Fibroblast of lung (primary cell): Measurements from ENCODE around the gene VPS41. TPM values are rescaled to one million over a fixed set of nuclear protein-coding genes. Genes with fewer than 3 reads are reported as not detected.

Experiments used
- DNase-seq, 2 donors: peaks; one replicate each; pipeline versions ENCODE4 v3.0.0 to v3.0.0-alpha.2; 2010; ENCODE audit warnings: low read depth in 2 of 2
- H2AFZ ChIP-seq: 2 replicates; pipeline ENCODE4 v1.5.1; 2012; ENCODE audit warnings: low read length, control low read depth, inconsistent platforms
- H3K27ac ChIP-seq: 2 replicates; pipeline ENCODE4 v1.5.1; 2011; ENCODE audit warnings: low read length, control low read depth; ENCODE audit not compliant: insufficient read depth
- H3K27me3 ChIP-seq: 2 replicates; pipeline ENCODE4 v1.5.1; 2011; ENCODE audit warnings: mild to moderate bottlenecking, low read length; ENCODE audit not compliant: control insufficient read depth, insufficient read depth
- H3K36me3 ChIP-seq: 2 replicates; pipeline ENCODE4 v1.5.1; 2011; ENCODE audit warnings: low read length; ENCODE audit not compliant: control insufficient read depth, insufficient read depth
- H3K4me1 ChIP-seq: 2 replicates; pipeline ENCODE4 v1.5.1; 2011; ENCODE audit warnings: low read length; ENCODE audit not compliant: control insufficient read depth, insufficient read depth; ENCODE audit errors: extremely low read depth
- H3K4me2 ChIP-seq: 2 replicates; pipeline ENCODE4 v1.5.1; 2011; ENCODE audit warnings: low read length, control low read depth; ENCODE audit not compliant: insufficient read depth; ENCODE audit errors: extremely low read depth
- H3K4me3 ChIP-seq, 4 experiments: fragments of 200-600 bp in 1 of 4; sonication (generic) in 1 of 4; replicated peaks in 1 of 4; 2 replicates each; pipeline ENCODE4 v1.5.1; 2011 to 2016; ENCODE audit warnings: low read length in 4 of 4, low read depth in 3 of 4, mild to moderate bottlenecking in 3 of 4, control low read depth in 2 of 4, inconsistent platforms in 1 of 4, mixed read lengths in 1 of 4; ENCODE audit not compliant: insufficient read depth in 1 of 4; ENCODE audit errors: control extremely low read depth in 1 of 4
- H3K79me2 ChIP-seq: 2 replicates; pipeline ENCODE4 v1.5.1; 2012; ENCODE audit warnings: mild to moderate bottlenecking, low read length, inconsistent platforms; ENCODE audit not compliant: control insufficient read depth, insufficient read depth
- H3K9ac ChIP-seq: 2 replicates; pipeline ENCODE4 v1.5.1; 2011; ENCODE audit warnings: mild to moderate bottlenecking, low read length, control low read depth; ENCODE audit not compliant: insufficient read depth
- H3K9me3 ChIP-seq: 2 replicates; pipeline ENCODE4 v1.5.1; 2012; ENCODE audit warnings: low read depth, low read length; ENCODE audit not compliant: control insufficient read depth, insufficient read depth
- H4K20me1 ChIP-seq: 2 replicates; pipeline ENCODE4 v1.5.1; 2011; ENCODE audit warnings: low read length; ENCODE audit not compliant: control insufficient read depth, insufficient read depth; ENCODE audit errors: extremely low read depth
- CTCF ChIP-seq, 2 donors: IDR thresholded peaks in 1 of 2; conservative IDR thresholded peaks in 1 of 2; 1 replicate in 1 of 2; 2 replicates in 1 of 2; pipeline ENCODE4 v1.5.1; 2011 to 2012; ENCODE audit warnings: low read length in 2 of 2, control low read depth in 1 of 2, inconsistent platforms in 1 of 2, low read depth in 1 of 2, mild to moderate bottlenecking in 1 of 2
- EZH2 ChIP-seq: IDR thresholded peaks from 2 replicates; pipeline ENCODE4 v1.5.1; 2012; ENCODE audit warnings: low read length, control low read depth, mild to moderate bottlenecking; ENCODE audit errors: missing control alignments
- polyA plus RNA-seq, 2 donors: library from polyadenylated mRNA; depleted of rRNA in 1 of 2; stranded (reverse) in 1 of 2; unstranded in 1 of 2; fragments of >200 nt; gene quantifications; 2 replicates each; pipeline ENCODE4 v1.2.1, GENCODE V29; 2011 to 2012; ENCODE audit warnings: missing spikeins in 1 of 2
- total RNA-seq: library from RNA; depleted of rRNA; stranded (reverse); fragments of >200 nt; gene quantifications from 2 replicates; pipeline ENCODE4 v1.2.1, GENCODE V29; 2014

Gene VPS41
- total and polyA plus RNA-seq, 2 donors (not counting 1 experiment from before 2014, with no cell fraction given) = 55.5 to 66.7 TPM

GRCh38 chr7:38801786-38802185 is 107.2 kb downstream of the VPS41 start:
- no peaks in the 10 kb centered on the region for H3K79me2 ChIP-seq
- no peak overlapping the region for H2AFZ ChIP-seq
- no peaks in the 10 kb centered on the region for H4K20me1 ChIP-seq
- H3K27me3 ChIP-seq = no peaks in the 10 kb centered on the region
- H3K36me3 ChIP-seq = no peaks in the 10 kb centered on the region
- peak in 1 of 2 donors; percentile 29 for DNase-seq
- no peak for TF ChIP-seq EZH2
- no peak overlapping the region for H3K27ac ChIP-seq
- no peaks in the 10 kb centered on the region for H3K4me1 ChIP-seq
- no peak overlapping the region for H3K4me3 ChIP-seq
- H3K9me3 ChIP-seq = no peaks in the 10 kb centered on the region
- no peak overlapping the region for H3K9ac ChIP-seq
- no peak overlapping the region for H3K4me2 ChIP-seq

DNA sequence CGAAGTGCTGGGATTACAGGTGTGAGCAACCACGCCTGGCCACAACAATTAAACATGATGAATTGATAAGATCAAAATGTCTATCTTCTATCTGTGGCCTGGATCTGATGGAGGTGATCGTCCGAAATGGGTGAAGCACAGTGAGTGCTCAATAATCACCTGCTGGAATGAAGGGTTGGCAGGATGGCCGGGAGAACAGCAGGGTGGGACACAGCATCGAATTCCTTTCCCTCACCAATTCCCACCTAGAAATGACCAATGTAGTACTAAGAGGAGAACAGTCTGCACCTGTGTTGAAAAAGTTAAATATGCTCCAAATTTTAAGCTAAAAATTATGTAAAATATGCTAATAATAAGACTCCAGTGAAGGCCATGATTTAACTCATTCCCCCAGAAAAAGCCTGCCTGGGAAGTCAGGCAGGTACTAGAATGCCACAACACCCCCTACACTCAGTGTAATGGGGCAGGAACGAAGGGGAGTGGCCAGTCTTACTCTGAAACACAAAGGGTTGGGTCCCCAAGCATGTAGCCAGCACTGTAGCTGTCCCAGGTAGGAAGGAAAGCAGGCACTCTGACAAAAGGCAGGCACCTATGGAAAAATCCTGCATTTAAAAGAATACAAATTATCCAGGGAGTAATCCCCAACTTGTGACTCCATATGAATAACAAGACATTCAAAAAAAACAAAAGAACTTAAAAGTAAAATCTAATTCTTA is 110.3 kb downstream of the VPS41 start:
- Histone ChIP-seq H3K27me3 (no peaks in the 10 kb centered on the region), H4K20me1 (no peaks in the 10 kb centered on the region), H3K4me3 (no peak overlapping the region), H3K4me2 (no peak overlapping the region), H3K4me1 (no peaks in the 10 kb centered on the region), H3K27ac (no peak overlapping the region), H2AFZ (no peak overlapping the region), H3K79me2 (no peaks in the 10 kb centered on the region), H3K36me3 (no peaks in the 10 kb centered on the region), H3K9me3 (no peaks in the 10 kb centered on the region), H3K9ac (no peak overlapping the region)
- TF ChIP-seq EZH2 = no peak
- TF ChIP-seq CTCF (conservative IDR thresholded peaks at IDR 0.05 in 1 of 2, IDR thresholded peaks at IDR 0.05 in 1 of 2; ENCODE audit: low read depth in 1 of 2, low read length in 2 of 2) = no peak
- DNase-seq = no peak

DNA sequence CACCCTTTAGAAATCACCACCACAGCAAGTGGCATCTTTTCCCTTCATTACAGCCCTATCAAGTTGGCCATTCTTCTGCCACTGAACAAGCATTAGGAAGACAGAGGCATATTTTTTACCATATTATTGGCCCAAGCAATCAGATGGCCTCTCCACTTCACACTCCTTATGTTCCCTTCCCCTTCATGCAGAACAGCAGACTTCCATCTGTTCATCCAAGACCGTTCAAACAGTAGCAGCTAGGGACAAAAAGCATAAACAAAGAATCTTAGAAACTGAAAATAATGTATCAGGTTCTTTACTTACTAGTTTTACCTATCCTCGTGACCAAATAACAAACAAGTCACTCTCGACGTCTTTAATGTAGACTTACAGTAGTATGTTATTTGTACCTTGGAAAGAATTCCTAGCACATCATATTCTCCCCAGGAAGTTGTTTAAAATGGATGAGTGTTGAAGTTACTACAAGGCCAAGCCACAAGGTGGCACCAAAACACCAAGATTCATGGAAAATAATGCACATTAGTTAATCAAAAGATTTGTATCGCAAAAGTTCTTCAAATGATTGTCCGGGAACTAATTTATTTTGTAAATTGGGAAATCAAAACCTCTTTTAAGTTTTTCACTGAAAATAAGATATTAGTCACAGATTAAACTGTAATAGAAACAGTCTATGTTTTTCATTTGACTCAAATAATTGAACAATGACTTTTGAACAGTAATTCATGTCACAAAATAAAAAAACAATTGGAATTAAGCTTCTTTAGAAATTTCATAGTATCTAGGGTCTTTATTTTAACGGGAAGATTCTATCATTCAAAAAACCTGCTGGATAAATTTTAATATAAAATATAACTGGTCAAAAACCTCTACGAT is 112.1 kb downstream of the VPS41 start:
- TF ChIP-seq EZH2 (no peak), CTCF (conservative IDR thresholded peaks at IDR 0.05 in 1 of 2, IDR thresholded peaks at IDR 0.05 in 1 of 2; ENCODE audit: low read depth in 1 of 2, low read length in 2 of 2) (peak; percentile 69 to 74)
- Histone ChIP-seq H4K20me1 (no peaks in the 10 kb centered on the region), H3K4me3 (no peak overlapping the region), H3K4me2 (no peak overlapping the region), H3K79me2 (no peaks in the 10 kb centered on the region), H3K9ac (no peak overlapping the region), H3K36me3 (peaks cover under 1% of the 10 kb centered on the region), H3K27me3 (no peaks in the 10 kb centered on the region), H3K9me3 (no peaks in the 10 kb centered on the region), H3K27ac (no peak overlapping the region), H3K4me1 (no peaks in the 10 kb centered on the region), H2AFZ (no peak overlapping the region)
- DNase-seq = peak; percentile 36 to 76
